ENCODE data around the gene SGMS1.

- TF ChIP-seq CTCF (IDR thresholded peaks at IDR 0.05) (no peak), ZFX (IDR thresholded peaks at IDR 0.05; ENCODE audit: borderline replicate concordance) (no peak)
Observed at GRCh38 chr10:50582046-50582445, 41.7 kb downstream of the SGMS1 start.
